ENCODE data around the gene NCBP3.

Gene NCBP3

GRCh38 chr17:3762922-3763776 is 82.9 kb downstream of the NCBP3 start:
- TF ChIP-seq FOXP2 (optimal IDR thresholded peaks at IDR 0.05; ENCODE audit: borderline replicate concordance, extremely low read depth, extremely low read length, insufficient read depth), result no peak
- no peak for TF ChIP-seq SIN3A (IDR thresholded peaks at IDR 0.05; ENCODE audit: borderline replicate concordance, insufficient read depth, low read length)
- TF ChIP-seq TAF1 (IDR thresholded peaks at IDR 0.05; ENCODE audit: borderline replicate concordance, insufficient read depth, low read length), result no peak
- TF ChIP-seq REST (IDR thresholded peaks at IDR 0.05; ENCODE audit: insufficient read depth in 1 of 2, low read depth in 2 of 2, low read length in 2 of 2), result no peak
- TF ChIP-seq POLR2AphosphoS5 (IDR thresholded peaks at IDR 0.05; ENCODE audit: low read depth, low read length), result no peak

- TF ChIP-seq REST (IDR thresholded peaks at IDR 0.05; ENCODE audit: insufficient read depth in 1 of 2, low read depth in 2 of 2, low read length in 2 of 2), result no peak
- TF ChIP-seq SIN3A (IDR thresholded peaks at IDR 0.05; ENCODE audit: borderline replicate concordance, insufficient read depth, low read length), result no peak
- no peak for TF ChIP-seq FOXP2 (optimal IDR thresholded peaks at IDR 0.05; ENCODE audit: borderline replicate concordance, extremely low read depth, extremely low read length, insufficient read depth)
- TF ChIP-seq TAF1 (IDR thresholded peaks at IDR 0.05; ENCODE audit: borderline replicate concordance, insufficient read depth, low read length), result no peak
- no peak for TF ChIP-seq POLR2AphosphoS5 (IDR thresholded peaks at IDR 0.05; ENCODE audit: low read depth, low read length)
Measured at GRCh38 chr17:3761918-3762380, 84.1 kb downstream of the NCBP3 start.

- no peak for TF ChIP-seq SIN3A (IDR thresholded peaks at IDR 0.05; ENCODE audit: borderline replicate concordance, insufficient read depth, low read length)
- TF ChIP-seq FOXP2 (optimal IDR thresholded peaks at IDR 0.05; ENCODE audit: borderline replicate concordance, extremely low read depth, extremely low read length, insufficient read depth), result no peak
- TF ChIP-seq REST (IDR thresholded peaks at IDR 0.05; ENCODE audit: insufficient read depth in 1 of 2, low read depth in 2 of 2, low read length in 2 of 2), result no peak
- TF ChIP-seq POLR2AphosphoS5 (IDR thresholded peaks at IDR 0.05; ENCODE audit: low read depth, low read length), result no peak
- no peak for TF ChIP-seq TAF1 (IDR thresholded peaks at IDR 0.05; ENCODE audit: borderline replicate concordance, insufficient read depth, low read length)
Measured at GRCh38 chr17:3761036-3761917, 84.8 kb downstream of the NCBP3 start.

- TF ChIP-seq REST (IDR thresholded peaks at IDR 0.05; ENCODE audit: insufficient read depth in 1 of 2, low read depth in 2 of 2, low read length in 2 of 2) (no peak), SIN3A (IDR thresholded peaks at IDR 0.05; ENCODE audit: borderline replicate concordance, insufficient read depth, low read length) (no peak), POLR2AphosphoS5 (IDR thresholded peaks at IDR 0.05; ENCODE audit: low read depth, low read length) (no peak), FOXP2 (optimal IDR thresholded peaks at IDR 0.05; ENCODE audit: borderline replicate concordance, extremely low read depth, extremely low read length, insufficient read depth) (no peak), TAF1 (IDR thresholded peaks at IDR 0.05; ENCODE audit: borderline replicate concordance, insufficient read depth, low read length) (no peak)
Measured at GRCh38 chr17:3759597-3760216, 86.3 kb downstream of the NCBP3 start.

All from PFSK-1 (cell line).